IPS-18c (cell line): ENCODE measurements around the gene TTBK1.
A peak's percentile ranks its signal among the peaks of the same experiment; 100 is the strongest.

Experiments used
- H3K4me3 ChIP-seq: 2 replicates; pipeline ENCODE4 v1.7.0; 2013; ENCODE audit warnings: low read depth, mild to moderate bottlenecking, low read length, moderate library complexity; ENCODE audit not compliant: insufficient read depth
- H3K9me3 ChIP-seq: one replicate; pipeline ENCODE4 v1.6.1; 2013; ENCODE audit warnings: mild to moderate bottlenecking, low read length, moderate library complexity; ENCODE audit not compliant: control insufficient read depth, insufficient read depth

The TTBK1 gene

GRCh38 chr6:43242908-43243663 is at the start of gene TTBK1:
TTBK1 (plus strand) TSS chr6:43243481; CDS start chr6:43246661, 3,180 bp downstream.
- H3K9me3 ChIP-seq = no peaks in the 10 kb centered on the region
- H3K4me3 ChIP-seq = peak within 1 kb of the TSS; percentile 38

GRCh38 chr6:43193929-43194328 is 49.4 kb upstream of the TTBK1 start:
- H3K9me3 ChIP-seq = no peaks in the 10 kb centered on the region
- no peak overlapping the region for H3K4me3 ChIP-seq

DNA sequence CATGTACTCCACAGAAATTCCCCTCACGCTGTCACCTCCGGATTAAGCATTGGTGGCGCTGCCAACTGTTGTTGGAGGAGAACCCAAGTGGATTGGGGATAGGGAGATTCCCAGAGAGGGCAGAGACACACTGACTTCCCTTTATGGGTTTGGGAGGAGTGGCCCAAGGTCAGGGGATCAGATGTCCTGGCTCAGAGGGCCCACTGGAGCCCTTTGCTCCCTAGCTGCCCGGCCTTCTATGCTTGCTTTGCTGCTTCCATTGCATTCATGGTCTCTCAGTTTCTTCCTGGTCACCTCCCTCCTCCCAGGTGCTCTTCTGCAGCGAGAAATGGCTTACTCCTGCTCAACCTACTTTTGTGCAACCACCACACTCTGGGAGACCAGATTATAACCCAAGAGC is 46.9 kb upstream of the TTBK1 start:
- no peaks in the 10 kb centered on the region for H3K9me3 ChIP-seq
- no peak overlapping the region for H3K4me3 ChIP-seq

DNA sequence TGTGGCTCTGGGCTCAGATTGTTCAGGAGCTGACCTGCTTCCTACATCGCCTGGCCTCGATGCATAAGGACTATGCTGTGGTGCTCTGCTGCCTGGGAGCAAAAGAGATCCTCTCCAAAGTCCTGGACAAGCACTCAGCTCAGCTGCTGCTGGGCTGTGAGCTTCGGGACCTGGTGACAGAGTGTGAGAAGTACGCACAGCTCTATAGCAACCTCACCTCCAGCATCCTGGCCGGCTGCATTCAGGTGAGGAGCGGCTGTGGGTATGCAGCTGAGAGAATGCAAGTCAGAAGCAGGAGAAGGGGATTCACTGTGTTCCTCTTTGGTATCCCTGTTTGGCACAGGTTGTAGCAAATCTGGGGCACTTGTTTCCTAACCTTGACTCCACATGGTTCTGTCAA is 43.4 kb upstream of the TTBK1 start:
- no peaks in the 10 kb centered on the region for H3K9me3 ChIP-seq
- H3K4me3 ChIP-seq = no peak overlapping the region

DNA sequence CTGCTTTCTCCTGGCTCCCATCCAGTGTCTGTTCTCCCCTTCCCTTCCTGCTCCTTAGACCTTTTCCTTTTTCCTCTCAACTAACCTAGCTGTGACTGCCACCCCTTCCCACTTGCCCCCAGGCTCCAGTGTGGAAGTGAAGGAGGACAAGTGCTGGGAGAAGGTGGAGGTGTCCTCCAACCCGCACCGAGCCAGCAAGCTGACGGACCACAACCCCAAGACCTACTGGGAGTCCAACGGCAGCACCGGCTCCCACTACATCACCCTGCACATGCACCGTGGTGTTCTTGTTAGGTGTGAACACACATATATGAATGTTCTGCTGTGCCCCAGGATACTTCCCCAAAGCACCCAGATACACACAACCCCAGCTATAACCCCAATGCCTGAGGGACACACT is 42.7 kb upstream of the TTBK1 start:
- Histone ChIP-seq H3K4me3 (no peak overlapping the region), H3K9me3 (no peaks in the 10 kb centered on the region)

DNA sequence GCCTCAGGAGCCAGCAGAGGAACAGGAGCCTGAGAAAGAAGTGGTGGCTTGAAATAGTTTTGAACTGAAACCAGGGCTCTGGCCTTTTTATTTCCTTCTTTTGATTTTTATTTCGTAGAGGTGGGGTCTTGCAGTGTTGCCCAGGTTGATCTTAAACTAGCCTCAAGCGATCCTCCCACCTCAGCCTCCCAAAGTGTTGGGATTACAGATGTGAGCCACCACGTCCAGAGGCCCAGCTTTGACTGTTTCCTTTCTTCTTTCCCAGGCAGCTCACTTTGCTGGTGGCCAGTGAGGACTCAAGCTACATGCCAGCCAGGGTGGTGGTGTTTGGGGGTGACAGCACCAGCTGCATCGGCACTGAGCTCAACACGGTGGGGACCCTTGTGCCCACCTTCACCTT is 40.8 kb upstream of the TTBK1 start:
- no peak overlapping the region for H3K4me3 ChIP-seq
- no peaks in the 10 kb centered on the region for H3K9me3 ChIP-seq

DNA sequence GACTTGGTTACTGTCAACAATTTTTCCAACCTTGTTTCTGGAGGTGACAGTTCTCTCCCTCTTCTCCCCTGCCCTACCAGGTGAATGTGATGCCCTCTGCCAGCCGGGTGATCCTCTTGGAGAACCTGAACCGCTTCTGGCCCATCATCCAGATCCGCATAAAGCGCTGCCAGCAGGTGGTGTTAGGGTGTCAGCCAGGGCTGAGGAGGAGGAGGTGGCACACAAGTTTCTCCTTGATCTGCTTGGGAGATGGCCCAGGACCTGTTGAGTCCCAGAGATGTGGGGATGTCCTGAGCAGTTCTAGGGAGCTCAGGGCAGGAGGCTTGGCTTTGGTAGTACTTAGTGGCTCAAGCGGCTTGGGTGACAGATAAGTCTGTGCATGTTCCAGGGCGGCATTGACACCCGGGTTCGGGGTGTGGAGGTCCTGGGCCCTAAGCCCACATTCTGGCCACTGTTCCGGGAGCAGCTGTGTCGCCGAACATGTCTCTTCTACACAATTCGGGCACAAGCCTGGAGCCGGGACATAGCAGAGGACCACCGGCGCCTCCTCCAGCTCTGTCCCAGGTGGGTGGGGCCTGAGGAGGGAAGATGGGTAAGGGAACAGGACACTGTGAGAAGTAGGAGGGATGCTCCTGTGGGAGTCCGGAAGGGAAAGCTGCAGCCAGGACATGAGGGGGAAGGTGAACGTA is 40.1 kb upstream of the TTBK1 start:
- H3K9me3 ChIP-seq = no peaks in the 10 kb centered on the region
- no peak overlapping the region for H3K4me3 ChIP-seq

DNA sequence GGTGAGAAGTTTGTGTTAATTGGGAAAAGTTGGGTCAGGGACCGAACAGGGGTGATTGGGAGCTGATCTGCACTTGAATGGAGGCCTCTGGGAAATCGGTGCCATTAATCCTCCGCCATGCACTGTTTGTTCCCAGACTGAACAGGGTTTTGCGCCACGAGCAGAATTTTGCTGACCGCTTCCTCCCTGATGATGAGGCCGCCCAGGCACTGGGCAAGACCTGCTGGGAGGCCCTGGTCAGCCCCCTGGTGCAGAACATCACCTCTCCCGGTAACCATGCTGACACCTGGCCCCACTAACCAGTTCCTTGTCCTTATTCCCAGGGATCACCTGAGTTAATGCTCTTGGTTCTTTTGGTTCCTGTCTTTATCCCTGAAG is 39.6 kb upstream of the TTBK1 start:
- Histone ChIP-seq H3K4me3 (no peak overlapping the region), H3K9me3 (no peaks in the 10 kb centered on the region)

GRCh38 chr6:43204271-43205105 is 38.8 kb upstream of the TTBK1 start:
- Histone ChIP-seq H3K4me3 (no peak overlapping the region), H3K9me3 (no peaks in the 10 kb centered on the region)

GRCh38 chr6:43205849-43206248 is 37.4 kb upstream of the TTBK1 start:
- Histone ChIP-seq H3K9me3 (no peaks in the 10 kb centered on the region), H3K4me3 (no peak overlapping the region)

- no peaks in the 10 kb centered on the region for H3K9me3 ChIP-seq
Measured at GRCh38 chr6:43207286-43207685, 36.0 kb upstream of the TTBK1 start.

GRCh38 chr6:43211955-43212354 is 31.3 kb upstream of the TTBK1 start:
- H3K9me3 ChIP-seq = no peaks in the 10 kb centered on the region
- H3K4me3 ChIP-seq = no peak overlapping the region

More at GRCh38 chr6:43207286-43207685, 36.0 kb upstream of the TTBK1 start:
- no peak overlapping the region for H3K4me3 ChIP-seq

GRCh38 chr6:43213431-43213830 is 29.9 kb upstream of the TTBK1 start:
- no peak overlapping the region for H3K4me3 ChIP-seq

DNA sequence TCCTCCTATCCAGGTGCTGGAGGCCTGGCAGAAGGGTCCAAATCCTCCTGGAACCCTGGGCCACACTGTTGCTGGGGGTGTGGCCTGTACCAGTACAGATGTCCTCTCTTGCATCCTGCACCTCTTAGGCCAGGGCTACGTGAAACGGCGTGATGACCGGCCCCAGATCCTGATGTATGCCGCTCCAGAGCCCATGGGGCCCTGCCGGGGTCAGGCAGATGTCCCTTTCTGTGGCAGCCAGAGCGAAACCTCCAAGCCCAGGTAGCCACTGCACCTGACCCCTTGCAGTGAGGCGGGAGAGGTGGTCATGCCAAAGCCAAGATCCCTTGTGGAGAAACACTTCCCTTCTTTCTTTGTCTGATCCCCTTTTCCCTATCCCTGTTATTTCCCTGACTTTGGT is 28.2 kb upstream of the TTBK1 start:
- H3K4me3 ChIP-seq = no peak overlapping the region
- no peaks in the 10 kb centered on the region for H3K9me3 ChIP-seq

More at GRCh38 chr6:43213431-43213830, 29.9 kb upstream of the TTBK1 start:
- H3K9me3 ChIP-seq = no peaks in the 10 kb centered on the region

- Histone ChIP-seq H3K9me3 (no peaks in the 10 kb centered on the region), H3K4me3 (no peak overlapping the region)
Measured at GRCh38 chr6:43216200-43216599, 27.1 kb upstream of the TTBK1 start.

DNA sequence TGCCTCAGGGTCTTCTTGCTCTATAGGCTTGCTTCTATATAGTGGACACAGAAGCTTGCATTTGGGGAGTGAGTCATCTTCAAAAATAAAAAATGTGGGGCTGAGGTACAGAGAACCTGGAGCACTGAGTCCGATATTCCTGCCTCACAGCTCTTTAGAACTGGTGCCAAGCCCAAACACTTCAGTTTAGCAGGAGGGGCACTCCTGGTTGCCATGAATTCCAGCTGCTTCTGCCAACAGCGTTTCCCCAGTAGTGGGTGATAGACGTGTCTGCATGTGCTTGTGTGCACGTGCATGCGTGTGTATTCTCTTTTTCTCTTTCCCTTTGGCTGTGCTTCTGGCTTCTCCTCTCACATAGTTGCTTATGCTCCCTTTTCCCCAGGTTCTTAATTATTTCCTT is 25.9 kb upstream of the TTBK1 start:
- H3K4me3 ChIP-seq = no peak overlapping the region
- H3K9me3 ChIP-seq = no peaks in the 10 kb centered on the region

DNA sequence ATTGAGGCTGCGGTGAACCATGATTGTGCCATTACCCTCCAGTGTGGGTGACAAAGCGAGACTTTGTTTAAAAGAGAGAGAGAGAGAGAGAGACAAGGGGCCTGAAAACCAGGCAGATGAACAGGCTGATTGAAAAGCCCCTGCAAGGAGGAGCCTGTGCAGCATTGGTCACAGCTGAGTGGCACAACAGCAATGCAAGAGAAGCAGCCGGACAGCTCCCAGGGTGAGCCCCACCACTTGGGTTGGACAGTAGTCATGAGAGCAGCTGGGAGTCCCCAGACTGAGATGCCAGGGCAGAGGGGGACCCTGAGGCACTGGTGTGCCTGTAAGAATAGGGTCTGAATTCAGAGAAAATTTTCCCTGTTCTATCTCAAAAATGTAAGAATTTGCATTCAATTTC is 24.2 kb upstream of the TTBK1 start:
- no peaks in the 10 kb centered on the region for H3K9me3 ChIP-seq
- H3K4me3 ChIP-seq = no peak overlapping the region

GRCh38 chr6:43219814-43220213 is 23.5 kb upstream of the TTBK1 start:
- H3K4me3 ChIP-seq = no peak overlapping the region
- no peaks in the 10 kb centered on the region for H3K9me3 ChIP-seq
